Measurements from ENCODE around the gene RPP21.

GRCh38 chr6:30322527-30323501 is 22.1 kb upstream of the RPP21 start:
- TF ChIP-seq CTCF (IDR thresholded peaks at IDR 0.05) (no peak), POLR2A (IDR thresholded peaks at IDR 0.05) (no peak), POLR2AphosphoS5 (IDR thresholded peaks at IDR 0.05) (no peak), EP300 (IDR thresholded peaks at IDR 0.05) (no peak)

Measured in upper lobe of left lung (tissue), 4 donors.